Smooth muscle cell of the pulmonary artery (primary cell): ENCODE data around the gene CLDN19. TPM values are rescaled to one million over a fixed set of nuclear protein-coding genes. Genes with fewer than 3 reads are reported as not detected.

Experiments
- total RNA-seq: library from RNA; depleted of rRNA; stranded (reverse); fragments of >200 nt; gene quantifications from 2 replicates; pipeline ENCODE4 v1.2.3, GENCODE V29; 2014

Gene CLDN19
- total RNA-seq: not detected in 2 replicates

GRCh38 chr1:42739753-42740700 lies at the start of gene CLDN19:
Gene CLDN19, minus strand, starts transcription at chr1:42740236. Its CDS starts 173 bp downstream, at chr1:42740063.

GRCh38 chr1:42784946-42785693 lies 45.1 kb upstream of the CLDN19 start, which contains the start of gene TMEM269:
Gene TMEM269, plus strand, starts transcription at chr1:42784991. Its CDS starts 4,903 bp downstream, at chr1:42789894.

DNA sequence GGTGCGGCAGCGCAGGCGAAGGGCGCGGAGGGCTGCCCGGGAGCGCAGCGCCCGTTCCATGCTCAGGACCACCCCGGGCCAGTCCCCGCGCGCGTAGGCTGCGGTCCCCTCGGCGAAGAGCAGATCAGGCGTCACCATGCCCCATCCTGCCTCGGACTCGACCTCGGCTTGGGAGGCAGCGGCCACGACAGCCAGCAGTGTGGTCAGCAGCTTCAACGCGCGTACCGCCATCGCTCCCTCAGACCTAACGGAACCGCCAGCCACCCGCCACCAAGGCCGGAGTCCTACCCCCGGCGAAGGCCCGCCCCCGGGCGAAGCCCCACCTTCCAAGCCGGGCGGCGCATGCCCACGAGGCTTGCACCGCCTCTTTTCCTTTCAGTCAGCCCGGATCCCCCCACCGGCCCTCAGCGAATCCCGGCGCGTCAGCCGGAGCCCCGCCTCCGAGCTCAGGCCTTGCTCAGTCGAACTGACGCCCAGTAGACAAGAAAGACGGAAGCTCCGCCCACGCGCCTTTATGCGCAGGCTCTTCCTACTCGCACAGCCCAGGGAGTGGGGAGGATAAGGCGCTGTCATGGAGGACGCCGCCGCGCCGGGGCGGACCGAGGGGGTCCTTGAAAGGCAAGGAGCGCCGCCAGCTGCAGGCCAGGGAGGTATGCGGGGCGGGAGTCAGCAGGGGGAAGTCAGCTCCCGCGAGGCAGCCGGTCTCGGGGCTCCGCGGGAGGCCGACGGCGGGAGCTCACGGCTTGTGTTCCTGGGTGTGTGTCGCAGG lies 26.9 kb upstream of the CLDN19 start, which contains the start of the genes C1orf50 and P3H1:
Gene C1orf50, plus strand, starts transcription at position 509 of the 769 bp plus-strand sequence. Its CDS starts 63 bp downstream, at position 572.
Gene P3H1, minus strand, starts transcription at position 288 of the 769 bp plus-strand sequence. Its CDS starts 57 bp downstream, at position 231.

Other genes with a start within 250 kb of the CLDN19 start
- gene PPIH, start 81.8 kb downstream of the CLDN19 start, total RNA-seq: 10.9 and 13.1 TPM in 2 replicates
- 566 and 628 TPM in 2 replicates for gene YBX1, start 57.8 kb downstream of the CLDN19 start, total RNA-seq
- gene P3H1, start 26.8 kb upstream of the CLDN19 start, total RNA-seq: 198 and 210 TPM in 2 replicates
- gene C1orf50, start 27.0 kb upstream of the CLDN19 start, total RNA-seq: 2.9 and 3.3 TPM in 2 replicates
- gene TMEM269, start 44.8 kb upstream of the CLDN19 start, total RNA-seq: 0.03 and 0.07 TPM in 2 replicates
- 12.1 and 16.0 TPM in 2 replicates for gene ERMAP, start 76.9 kb upstream of the CLDN19 start, total RNA-seq
- gene SVBP, start 77.2 kb upstream of the CLDN19 start, total RNA-seq: 5.9 and 8.3 TPM in 2 replicates
- gene ZNF691, start 106.4 kb upstream of the CLDN19 start, total RNA-seq: 7.8 and 8.1 TPM in 2 replicates
- gene SLC2A1, start 218.6 kb upstream of the CLDN19 start, total RNA-seq: 264 and 749 TPM in 2 replicates